ENCODE data around the gene EOGT.

- TF ChIP-seq CTCF (IDR thresholded peaks at IDR 0.05): peak in 1 of 4 experiments; percentile 29
- TF ChIP-seq POLR2A (IDR thresholded peaks at IDR 0.05): no peak
These were observed 658 bp downstream of the EOGT start for GRCh38 chr3:69012800-69013252.
